Measurements from ENCODE around the gene GALNS. TPM values are rescaled to one million over a fixed set of nuclear protein-coding genes. Genes with fewer than 3 reads are reported as not detected.

GALNS gene
- polyA plus RNA-seq, 3 donors: 17.6 to 27.3 (median 26.8) TPM

GRCh38 chr16:88769617-88770460 lies 86.9 kb downstream of the GALNS start:
- DNase-seq (ENCODE audit: extremely low read depth in 1 of 11, low read depth in 9 of 11, low spot score in 4 of 11): no peak

DNA sequence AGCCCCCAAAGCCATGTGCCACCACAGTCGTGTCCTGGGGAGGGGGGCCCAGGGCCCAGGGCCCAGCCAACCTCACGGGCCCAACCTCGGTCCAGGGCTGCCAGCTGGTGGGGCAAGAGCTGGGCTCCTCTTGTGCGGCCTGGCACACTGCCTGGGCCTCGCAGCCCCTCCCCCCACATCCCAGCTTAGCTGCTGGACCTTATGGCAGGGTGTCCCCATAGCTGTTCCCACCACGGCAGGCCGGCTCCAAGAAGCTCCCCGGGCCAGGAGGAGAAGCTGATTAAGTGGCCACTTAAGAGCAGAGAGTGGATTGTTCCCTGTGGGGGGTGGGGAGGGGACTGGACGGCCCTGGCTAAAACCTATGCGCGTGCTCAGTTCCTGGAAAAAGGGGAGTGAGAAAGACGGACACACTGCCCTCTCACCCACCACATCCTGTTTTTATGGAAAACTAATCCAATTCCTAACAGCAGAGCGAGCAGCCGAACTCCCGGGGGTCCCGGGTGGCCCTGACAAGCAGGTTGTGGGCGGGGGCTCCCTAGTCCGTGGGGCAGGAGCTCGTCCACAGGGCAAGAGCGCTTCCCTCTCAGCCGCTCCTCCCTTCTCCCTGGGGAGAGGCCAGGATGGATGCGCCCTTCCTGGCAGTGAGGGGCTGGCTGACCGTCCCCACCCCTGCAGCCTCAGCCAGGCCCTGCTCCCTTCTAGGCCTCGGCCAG lies 88.5 kb downstream of the GALNS start:
- no peak for DNase-seq (ENCODE audit: extremely low read depth in 1 of 11, low read depth in 9 of 11, low spot score in 4 of 11)

DNA sequence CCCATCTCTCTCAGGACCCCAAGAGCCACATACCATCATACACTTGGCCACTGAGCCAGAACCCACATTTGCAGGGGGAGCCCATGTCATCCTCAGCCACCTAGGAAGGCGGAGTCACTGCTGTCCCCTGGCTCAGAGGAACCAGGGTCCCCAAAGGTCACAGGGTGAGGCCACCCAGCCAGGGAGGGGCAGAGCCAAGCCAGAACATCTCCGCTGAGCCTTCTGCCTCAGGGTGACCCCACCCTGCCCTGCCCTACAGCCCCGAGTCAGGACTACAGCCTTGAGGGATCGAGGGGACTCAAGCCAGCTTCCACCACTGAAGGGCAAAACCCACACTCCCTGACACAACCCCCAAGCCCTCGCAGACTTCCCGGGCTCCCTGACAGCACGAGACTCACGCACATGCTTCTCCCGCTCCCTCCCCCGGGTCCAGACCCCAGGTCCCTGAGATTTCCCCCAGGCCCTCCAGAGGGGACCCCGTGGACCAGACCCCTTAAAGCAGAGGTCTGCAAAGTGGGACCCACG lies 89.1 kb downstream of the GALNS start:
- DNase-seq (ENCODE audit: extremely low read depth in 1 of 11, low read depth in 9 of 11, low spot score in 4 of 11): no peak

DNA sequence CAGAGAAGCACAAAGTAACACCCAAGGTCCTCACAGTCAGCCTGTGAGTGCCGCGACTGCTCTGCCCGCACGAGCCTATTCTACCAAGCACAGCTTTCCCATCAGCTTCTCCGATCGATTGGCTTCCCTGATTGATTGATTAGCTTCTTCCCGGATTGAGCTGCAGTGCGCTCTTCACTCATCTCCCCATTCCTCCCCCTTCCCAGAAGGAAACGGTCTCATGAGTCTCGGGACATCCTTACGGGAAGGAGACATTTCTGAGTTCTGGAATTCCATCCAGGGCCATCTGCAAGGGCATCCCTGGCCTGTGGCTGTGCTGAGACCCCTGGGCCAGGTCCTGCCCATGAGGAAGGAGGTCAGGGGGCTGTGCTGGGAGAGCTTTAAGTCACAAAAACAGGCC lies 89.8 kb downstream of the GALNS start:
- DNase-seq (ENCODE audit: extremely low read depth in 1 of 11, low read depth in 9 of 11, low spot score in 4 of 11): no peak

- no peak for DNase-seq (ENCODE audit: extremely low read depth in 1 of 11, low read depth in 9 of 11, low spot score in 4 of 11)
Measured at GRCh38 chr16:88764913-88765349, 91.8 kb downstream of the GALNS start.

DNA sequence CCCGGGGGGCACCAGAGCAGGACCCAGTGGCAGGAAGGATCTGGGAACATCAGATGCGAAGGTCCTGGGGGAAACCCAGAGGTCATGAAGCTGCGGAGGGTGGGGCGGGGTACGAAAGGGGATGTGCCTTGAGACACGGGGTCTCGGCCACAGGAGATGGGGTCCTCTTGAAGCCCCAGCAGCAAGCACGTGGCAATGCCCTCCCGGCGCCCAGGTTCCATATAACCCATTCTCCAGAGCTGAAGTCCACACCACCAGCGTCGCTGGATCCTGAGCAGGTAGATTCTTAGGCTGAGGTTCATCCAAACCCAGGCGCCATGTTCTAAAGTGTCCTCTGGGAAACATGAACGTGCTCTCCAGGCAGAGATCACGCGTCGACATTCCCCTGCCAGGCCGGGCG lies 92.7 kb downstream of the GALNS start:
- DNase-seq (ENCODE audit: extremely low read depth in 1 of 11, low read depth in 9 of 11, low spot score in 4 of 11): no peak

Other genes with a start within 250 kb of the GALNS start
- gene IL17C, start 218.4 kb downstream of the GALNS start, polyA plus RNA-seq (ENCODE audit: insufficient read length in 3 of 3): not detected
- gene CYBA, start 205.9 kb downstream of the GALNS start, polyA plus RNA-seq (ENCODE audit: insufficient read length in 3 of 3): 100 to 1,000 TPM in 2 of 3 donors, 10 to 100 TPM in 1; 92.4 to 157 (median 142) TPM
- 10 to 100 TPM; 27.9 to 43.7 (median 39.8) TPM for gene MVD, start 193.9 kb downstream of the GALNS start, polyA plus RNA-seq (ENCODE audit: insufficient read length in 3 of 3)
- under 1 TPM; 0.59 to 0.94 (median 0.78) TPM for gene SNAI3, start 170.4 kb downstream of the GALNS start, polyA plus RNA-seq (ENCODE audit: insufficient read length in 3 of 3)
- 10 to 100 TPM; 14.5 to 22.4 (median 20.1) TPM for gene RNF166, start 150.5 kb downstream of the GALNS start, polyA plus RNA-seq (ENCODE audit: insufficient read length in 3 of 3)
- 10 to 100 TPM; 10.1 to 17.8 (median 13.3) TPM for gene CTU2, start 150.4 kb downstream of the GALNS start, polyA plus RNA-seq (ENCODE audit: insufficient read length in 3 of 3)
- 10 to 100 TPM; 31.6 to 70.3 (median 48.9) TPM for gene PIEZO1, start 71.7 kb downstream of the GALNS start, polyA plus RNA-seq (ENCODE audit: insufficient read length in 3 of 3)
- gene CDT1, start 53.2 kb downstream of the GALNS start, polyA plus RNA-seq (ENCODE audit: insufficient read length in 3 of 3): 10 to 100 TPM; 11.3 to 23.2 (median 19.1) TPM
- 100 to 1,000 TPM in 1 of 3 donors, 10 to 100 TPM in 2; 70.7 to 114 (median 97.3) TPM for gene APRT, start 45.0 kb downstream of the GALNS start, polyA plus RNA-seq (ENCODE audit: insufficient read length in 3 of 3)
- gene TRAPPC2L, start 180 bp upstream of the GALNS start, polyA plus RNA-seq (ENCODE audit: insufficient read length in 3 of 3): 10 to 100 TPM; 63.0 to 85.3 (median 76.6) TPM
- gene PABPN1L, start 9.7 kb upstream of the GALNS start, polyA plus RNA-seq (ENCODE audit: insufficient read length in 3 of 3): not detected
- 1 to 10 TPM; 2.6 to 5.5 (median 2.7) TPM for gene CBFA2T3, start 120.3 kb upstream of the GALNS start, polyA plus RNA-seq (ENCODE audit: insufficient read length in 3 of 3)
- 10 to 100 TPM; 29.7 to 38.0 (median 30.8) TPM for gene ACSF3, start 236.9 kb upstream of the GALNS start, polyA plus RNA-seq (ENCODE audit: insufficient read length in 3 of 3)

All from renal cortex interstitium (tissue), 11 donors.